NCI-H1694 (cell line): ENCODE measurements around the gene ABCG4.
"Not testable (repeated sequence)": the region's sequence is repeated elsewhere in the genome, so short reads cannot be mapped to it uniquely, and the experiment has no call there.

Experiments used
- DNase-seq: peaks from one replicate; lab custom pipeline; 2025; lab: John Stamatoyannopoulos, UW

The ABCG4 gene

GRCh38 chr11:119116235-119116594, 32.6 kb upstream of the ABCG4 start:
- no peak for DNase-seq

GRCh38 chr11:119116601-119117000, 32.3 kb upstream of the ABCG4 start:
- DNase-seq = no peak

- no peak for DNase-seq
Observed at GRCh38 chr11:119117004-119117706, 31.7 kb upstream of the ABCG4 start.

- DNase-seq = no peak
Observed at GRCh38 chr11:119118227-119118626, 30.6 kb upstream of the ABCG4 start.

- no peak for DNase-seq
Observed at GRCh38 chr11:119118946-119119345, 29.9 kb upstream of the ABCG4 start.

- DNase-seq = no peak
Observed at GRCh38 chr11:119120639-119121007, 28.2 kb upstream of the ABCG4 start.

GRCh38 chr11:119121008-119121810, 27.6 kb upstream of the ABCG4 start, which contains the start of gene HINFP:
Gene HINFP, plus strand, starts transcription at chr11:119121580. Its CDS starts 5,365 bp downstream, at chr11:119126945.
- peak; percentile 78 for DNase-seq

GRCh38 chr11:119121811-119122124, 27.1 kb upstream of the ABCG4 start:
- DNase-seq = no peak

- DNase-seq = no peak
Observed at GRCh38 chr11:119125821-119126220, 23.0 kb upstream of the ABCG4 start.

- DNase-seq = no peak
Observed at GRCh38 chr11:119126675-119127268, 22.1 kb upstream of the ABCG4 start.

GRCh38 chr11:119130662-119131061, 18.2 kb upstream of the ABCG4 start:
- DNase-seq = no peak

GRCh38 chr11:119134389-119134978, 14.4 kb upstream of the ABCG4 start:
- no peak for DNase-seq

GRCh38 chr11:119139276-119139675, 9.6 kb upstream of the ABCG4 start:
- not testable (repeated sequence) for DNase-seq

- no peak for DNase-seq
Observed at GRCh38 chr11:119144825-119145486, 3.9 kb upstream of the ABCG4 start.

GRCh38 chr11:119145551-119145950, 3.3 kb upstream of the ABCG4 start:
- no peak for DNase-seq

- DNase-seq = no peak
Observed at GRCh38 chr11:119147604-119148333, 1.1 kb upstream of the ABCG4 start.

- no peak for DNase-seq
Observed at GRCh38 chr11:119148720-119149017, 183 bp upstream of the ABCG4 start.

- DNase-seq = no peak
Observed at GRCh38 chr11:119149786-119150275, 979 bp downstream of the ABCG4 start.

- DNase-seq = no peak
Observed at GRCh38 chr11:119152043-119152442, 3.2 kb downstream of the ABCG4 start.

GRCh38 chr11:119152604-119153003, 3.8 kb downstream of the ABCG4 start:
- no peak for DNase-seq

- DNase-seq = no peak
Observed at GRCh38 chr11:119153049-119153818, 4.4 kb downstream of the ABCG4 start.
